Activated CD4-positive, alpha-beta memory T cell treated with anti-CD3 and anti-CD28 coated beads, Interleukin-2, amount 10 ng/mL, durations not matched to agents 7 days and 5 days (primary cell): ENCODE data around the gene RMI2. TPM values are rescaled to one million over a fixed set of nuclear protein-coding genes. Genes with fewer than 3 reads are reported as not detected.

ENCODE experiments used
- CTCF ChIA-PET: fragments of 350-600 bp; sonication (Branson Sonifier 250); formaldehyde crosslinking; loops from one replicate; lab custom pipeline; 2021; ENCODE audit warnings: antibody characterized with exemption, inconsistent platforms; lab: Charles Lee
- POLR2A ChIA-PET: fragments of 350-600 bp; sonication (Branson Sonifier 250); formaldehyde crosslinking; loops from one replicate; lab custom pipeline; 2021; ENCODE audit warnings: antibody characterized with exemption; lab: Charles Lee
- DNase-seq: peaks from one replicate; pipeline ENCODE4 v3.0.0-alpha.2; 2020
- H3K27ac Mint-ChIP-seq: one replicate; pipeline ENCODE4 v1.8.0; 2021; ENCODE audit warnings: mild to moderate bottlenecking, mixed read lengths
- H3K27me3 Mint-ChIP-seq: one replicate; pipeline ENCODE4 v1.8.0; 2021; ENCODE audit warnings: mixed read lengths
- H3K36me3 Mint-ChIP-seq: one replicate; pipeline ENCODE4 v1.8.0; 2021; ENCODE audit warnings: low read depth, mixed read lengths
- H3K4me1 Mint-ChIP-seq: one replicate; pipeline ENCODE4 v1.8.0; 2021; ENCODE audit warnings: mixed read lengths
- H3K4me3 Mint-ChIP-seq: one replicate; pipeline ENCODE4 v1.8.0; 2021; ENCODE audit warnings: mild to moderate bottlenecking, mixed read lengths
- H3K9me3 Mint-ChIP-seq: one replicate; pipeline ENCODE4 v1.8.0; 2021; ENCODE audit warnings: mixed read lengths
- total RNA-seq, 2 experiments: library from RNA; stranded (reverse); gene quantifications; one replicate each; pipeline ENCODE4 v1.2.3, GENCODE V29; 2021

The RMI2 gene
- total RNA-seq, 2 experiments from 2014 or later = 45.9 to 46.6 TPM

DNA sequence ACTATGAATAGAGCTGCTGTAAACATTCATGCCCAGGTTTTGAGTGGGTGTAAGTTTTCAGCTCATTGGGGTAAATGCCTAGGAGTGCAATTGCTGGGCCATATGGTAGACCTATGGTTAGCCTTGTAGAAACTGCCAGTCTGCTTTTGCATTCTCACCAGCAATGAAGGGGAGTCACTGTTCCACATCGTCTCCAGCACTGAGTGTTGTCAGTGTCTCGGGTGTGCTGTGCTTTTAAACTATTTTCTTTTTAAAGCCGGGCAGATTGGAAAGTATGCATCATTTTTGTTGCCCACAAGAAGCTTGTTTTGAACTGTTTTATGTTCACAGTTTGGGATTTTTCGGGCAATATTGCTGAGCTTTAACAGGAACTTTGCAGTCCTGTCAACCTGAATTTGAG, 7.9 kb downstream of the RMI2 start:
- Mint-ChIP-seq H3K27ac (no peak overlapping the region), H3K4me1 (peaks cover 66% of the 10 kb centered on the region), H3K36me3 (peaks cover 37% of the 10 kb centered on the region), H3K4me3 (no peak overlapping the region), H3K9me3 (no peaks in the 10 kb centered on the region), H3K27me3 (peaks cover 32% of the 10 kb centered on the region)
- CTCF ChIA-PET = interaction anchor here (1.0 to 2.7 kb wide), 6 partner anchors 16 to 388 kb away, joined by 3 to 15 read pairs (median 4); no protein-coding TSS in a partner anchor
- DNase-seq = no peak
- POLR2A ChIA-PET = interaction anchor here (0.7 to 8.4 kb wide), 7 partner anchors 7 to 101 kb away, joined by 3 to 169 read pairs (median 5); partner anchors contain the start of genes RMI2 and SOCS1

DNA sequence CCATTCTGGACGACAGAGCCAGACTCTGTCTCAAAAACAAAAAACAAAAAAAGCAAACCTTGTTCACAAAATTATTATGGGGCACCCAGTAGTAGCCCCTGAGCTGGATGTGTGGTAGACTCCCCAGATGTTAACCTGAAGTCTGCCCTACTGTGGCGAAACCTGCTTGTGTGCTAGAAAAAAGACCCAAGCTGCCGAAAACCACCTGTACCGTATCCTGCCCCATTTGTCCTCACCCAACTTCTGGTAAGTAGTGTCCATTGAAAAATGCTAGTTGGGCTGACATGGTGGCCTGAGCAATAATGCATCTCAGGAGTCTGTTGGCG, 9.1 kb downstream of the RMI2 start:
- no peak for DNase-seq
- H3K36me3 Mint-ChIP-seq = peaks cover 37% of the 10 kb centered on the region
- H3K9me3 Mint-ChIP-seq = no peaks in the 10 kb centered on the region
- CTCF ChIA-PET = interaction anchor here (0.9 to 2.7 kb wide), 15 partner anchors 11 to 397 kb away, joined by 3 to 27 read pairs (median 4); partner anchors contain the start of gene SOCS1
- peaks cover 40% of the 10 kb centered on the region for H3K27me3 Mint-ChIP-seq
- peak overlapping the region; percentile 83 for H3K27ac Mint-ChIP-seq
- peaks cover 57% of the 10 kb centered on the region for H3K4me1 Mint-ChIP-seq
- POLR2A ChIA-PET = interaction anchor here (0.7 to 8.4 kb wide), 22 partner anchors 8 to 396 kb away, joined by 3 to 169 read pairs (median 6); partner anchors contain the start of genes RMI2, SOCS1 and TXNDC11
- peak overlapping the region; percentile 9 for H3K4me3 Mint-ChIP-seq

DNA sequence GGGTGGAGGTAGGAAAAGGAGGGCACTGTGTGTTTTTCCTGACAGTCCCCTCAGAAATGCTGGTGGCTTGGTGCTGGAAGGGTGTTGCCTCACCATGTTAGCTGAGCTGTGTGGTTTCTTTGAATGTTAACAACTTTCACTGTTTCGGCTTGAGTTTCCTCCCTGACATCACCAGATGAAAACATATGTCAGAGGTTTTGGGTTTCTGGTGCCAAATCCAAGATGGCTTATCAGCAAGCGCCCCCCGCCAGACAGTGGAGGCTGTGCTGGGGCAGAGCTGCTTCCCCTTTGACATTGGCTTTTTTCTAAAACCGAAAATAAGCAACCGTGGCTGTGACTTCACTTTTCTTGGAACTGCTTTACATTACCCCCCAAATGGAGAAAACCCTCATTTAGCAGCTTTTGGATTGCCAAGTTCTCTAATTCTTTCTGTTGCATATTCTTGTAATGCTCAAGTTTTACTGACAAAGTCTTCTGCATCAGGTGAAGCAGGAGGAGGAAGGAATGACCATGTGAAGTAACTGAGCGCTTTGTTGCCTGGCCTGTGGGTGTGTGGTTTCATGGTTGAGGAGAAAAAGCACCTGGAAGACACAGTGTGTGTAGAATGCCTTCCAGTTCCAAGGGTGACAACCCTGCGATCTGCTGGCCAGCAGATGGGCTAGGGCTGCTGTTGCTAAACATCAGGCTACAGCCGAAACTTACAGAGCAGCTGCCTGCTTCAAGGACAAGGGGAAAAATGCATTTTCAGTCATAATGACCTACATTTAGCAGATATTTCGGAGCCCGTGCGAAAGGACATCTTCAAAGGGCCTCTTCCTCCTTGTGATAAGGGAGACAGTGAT, 9.7 kb downstream of the RMI2 start:
- Mint-ChIP-seq H3K27ac (peak overlapping the region; percentile 83), H3K36me3 (peaks cover 31% of the 10 kb centered on the region), H3K4me1 (peaks cover 51% of the 10 kb centered on the region), H3K27me3 (peaks cover 45% of the 10 kb centered on the region), H3K9me3 (no peaks in the 10 kb centered on the region), H3K4me3 (peak overlapping the region; percentile 9)
- ChIA-PET POLR2A (interaction anchor here (0.6 to 8.4 kb wide), 25 partner anchors 8 to 418 kb away, joined by 3 to 169 read pairs (median 6); partner anchors contain the start of genes RMI2, SOCS1 and TXNDC11), CTCF (interaction anchor here (0.9 to 2.7 kb wide), 15 partner anchors 11 to 397 kb away, joined by 3 to 27 read pairs (median 4); partner anchors contain the start of gene SOCS1)
- DNase-seq = peak; percentile 85

DNA sequence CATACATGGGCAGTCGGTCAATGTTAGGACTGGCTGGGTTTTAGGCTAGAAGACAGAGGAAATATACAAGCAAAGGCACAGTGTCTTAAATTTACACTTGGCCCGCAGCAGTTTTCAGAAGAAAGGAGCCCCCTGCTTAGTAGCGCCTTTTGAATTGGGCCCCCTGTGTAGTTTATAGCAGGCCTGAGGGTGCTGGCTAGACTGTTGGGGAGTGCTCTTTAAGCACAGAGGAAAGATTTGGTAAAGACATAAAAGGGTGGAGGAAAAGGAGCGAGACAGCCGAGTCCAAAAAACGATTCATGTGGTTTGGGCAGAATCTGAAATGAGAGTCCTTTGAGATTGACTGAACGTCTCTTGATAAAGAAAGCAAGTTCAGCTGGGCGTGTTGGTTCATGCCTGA, 10.6 kb downstream of the RMI2 start:
- DNase-seq = no peak
- POLR2A ChIA-PET = interaction anchor here (0.7 to 8.4 kb wide), 11 partner anchors 9 to 398 kb away, joined by 3 to 169 read pairs (median 6); partner anchors contain the start of gene SOCS1
- Mint-ChIP-seq H3K36me3 (peaks cover 26% of the 10 kb centered on the region), H3K4me3 (no peak overlapping the region), H3K27ac (peak overlapping the region; percentile 83), H3K4me1 (peaks cover 52% of the 10 kb centered on the region), H3K9me3 (no peaks in the 10 kb centered on the region), H3K27me3 (peaks cover 55% of the 10 kb centered on the region)
- CTCF ChIA-PET = interaction anchor here (0.7 to 3.4 kb wide), 22 partner anchors 10 to 395 kb away, joined by 3 to 44 read pairs (median 4); partner anchors contain the start of genes RMI2 and SOCS1

DNA sequence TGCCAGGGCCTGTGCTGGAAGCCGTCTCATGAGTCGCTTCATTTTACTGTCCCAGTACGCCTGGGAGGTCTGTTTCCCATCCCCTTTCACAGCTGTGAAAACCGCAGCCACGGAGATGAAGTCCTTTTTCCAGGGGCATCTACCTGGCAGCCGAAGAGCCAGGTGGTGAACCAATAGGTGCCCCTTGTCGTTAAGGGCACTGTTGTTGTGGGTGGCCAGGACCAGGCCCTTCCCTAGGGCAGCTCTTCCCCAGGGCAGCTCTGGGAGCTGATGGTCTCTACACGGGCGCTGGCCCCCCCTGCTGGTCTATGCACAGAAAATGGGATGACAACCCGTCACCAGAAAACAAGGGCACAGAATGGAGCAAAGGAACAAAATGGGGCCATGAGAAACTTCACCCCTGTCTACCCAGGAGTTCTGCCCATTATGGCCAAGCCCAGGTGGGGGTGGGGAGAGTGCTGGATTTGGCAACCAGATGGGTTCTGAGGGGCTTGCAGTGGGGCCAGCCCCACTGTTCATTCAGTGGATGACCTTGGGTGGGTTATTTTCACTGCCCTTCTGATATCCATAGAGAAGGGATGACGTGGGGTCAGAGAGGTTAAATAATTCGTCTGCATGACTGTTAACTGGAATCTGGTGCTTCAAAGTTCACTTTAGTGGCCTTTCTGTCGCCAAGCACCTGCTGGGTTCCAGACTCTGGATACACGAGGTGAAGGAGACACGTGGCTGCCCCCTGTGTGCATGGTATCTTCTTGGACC, 11.5 kb downstream of the RMI2 start:
- H3K4me1 Mint-ChIP-seq = peaks cover 60% of the 10 kb centered on the region
- POLR2A ChIA-PET = interaction anchor here (0.7 to 8.4 kb wide), 8 partner anchors 10 to 392 kb away, joined by 3 to 169 read pairs (median 4); partner anchors contain the start of gene SOCS1
- CTCF ChIA-PET = interaction anchor here (0.7 to 3.4 kb wide), 26 partner anchors 9 to 410 kb away, joined by 3 to 44 read pairs (median 4); partner anchors contain the start of genes RMI2 and SOCS1

DNA sequence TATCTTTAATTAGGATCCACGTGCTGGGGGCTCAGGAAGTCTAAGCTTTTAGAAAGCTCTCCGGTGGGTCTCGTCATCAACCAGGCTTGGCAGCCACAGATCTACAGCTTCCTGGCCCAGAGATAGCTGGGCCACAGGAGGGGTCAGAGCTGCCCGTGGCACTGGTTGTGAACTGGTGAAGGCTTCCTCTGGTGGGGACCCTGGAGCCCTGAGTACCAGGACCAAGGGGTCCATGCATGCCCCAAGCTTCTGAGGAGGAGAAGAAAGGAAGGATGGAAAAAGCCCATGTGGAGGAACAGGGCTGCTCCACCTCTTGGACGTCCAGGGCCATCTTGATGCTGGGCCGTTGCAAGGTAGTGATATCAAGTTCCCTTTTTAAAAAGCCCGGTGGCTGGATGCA, 13.3 kb downstream of the RMI2 start:
- no peak overlapping the region for H3K4me3 Mint-ChIP-seq
- ChIA-PET CTCF (interaction anchor here (0.9 to 3.4 kb wide), 7 partner anchors 12 to 387 kb away, joined by 3 to 44 read pairs (median 3); partner anchors contain the start of gene SOCS1), POLR2A (interaction anchor here (1.5 to 8.4 kb wide), 3 partner anchors 20 to 395 kb away, joined by 4 to 169 read pairs (median 5); partner anchors contain the start of gene SOCS1)
- no peak for DNase-seq
- H3K27me3 Mint-ChIP-seq = peaks cover 55% of the 10 kb centered on the region
- H3K4me1 Mint-ChIP-seq = peaks cover 70% of the 10 kb centered on the region
- H3K9me3 Mint-ChIP-seq = no peaks in the 10 kb centered on the region
- peaks cover 5% of the 10 kb centered on the region for H3K36me3 Mint-ChIP-seq
- H3K27ac Mint-ChIP-seq = no peak overlapping the region

More for the DNA sequence above, 11.5 kb downstream of the RMI2 start:
- DNase-seq = peak; percentile 63
- no peak overlapping the region for H3K4me3 Mint-ChIP-seq
- no peaks in the 10 kb centered on the region for H3K9me3 Mint-ChIP-seq
- H3K36me3 Mint-ChIP-seq = peaks cover 19% of the 10 kb centered on the region
- H3K27me3 Mint-ChIP-seq = peaks cover 56% of the 10 kb centered on the region
- no peak overlapping the region for H3K27ac Mint-ChIP-seq

DNA sequence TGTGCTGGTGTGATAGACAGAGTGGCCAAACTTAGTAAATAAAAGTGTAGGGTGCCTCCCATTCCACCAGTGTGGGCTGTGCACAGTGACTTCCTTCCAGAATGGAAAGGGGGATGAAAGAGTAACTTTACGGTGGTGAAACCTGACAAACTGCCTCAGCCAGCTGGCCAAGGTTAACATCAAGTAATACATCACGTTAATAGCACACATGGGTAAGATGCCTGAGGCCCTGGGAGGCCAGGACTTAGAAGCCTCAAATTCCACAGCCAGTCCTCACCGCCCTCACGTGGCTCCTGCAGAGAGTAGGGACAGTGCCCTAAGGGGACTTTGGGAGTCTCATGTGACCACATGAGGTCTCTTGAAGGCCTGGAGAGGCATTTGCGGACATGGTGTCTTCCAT, 14.1 kb downstream of the RMI2 start:
- POLR2A ChIA-PET = interaction anchor here (0.9 to 8.4 kb wide), 5 partner anchors 19 to 395 kb away, joined by 3 to 169 read pairs (median 4); partner anchors contain the start of gene SOCS1
- no peaks in the 10 kb centered on the region for H3K36me3 Mint-ChIP-seq
- CTCF ChIA-PET = interaction anchor here (1.2 to 1.8 kb wide), 2 partner anchors 12 to 37 kb away, joined by 3 to 7 read pairs; no protein-coding TSS in a partner anchor
- peaks cover 63% of the 10 kb centered on the region for H3K4me1 Mint-ChIP-seq
- H3K9me3 Mint-ChIP-seq = no peaks in the 10 kb centered on the region
- no peak overlapping the region for H3K4me3 Mint-ChIP-seq
- no peak for DNase-seq
- peaks cover 53% of the 10 kb centered on the region for H3K27me3 Mint-ChIP-seq
- H3K27ac Mint-ChIP-seq = no peak overlapping the region

DNA sequence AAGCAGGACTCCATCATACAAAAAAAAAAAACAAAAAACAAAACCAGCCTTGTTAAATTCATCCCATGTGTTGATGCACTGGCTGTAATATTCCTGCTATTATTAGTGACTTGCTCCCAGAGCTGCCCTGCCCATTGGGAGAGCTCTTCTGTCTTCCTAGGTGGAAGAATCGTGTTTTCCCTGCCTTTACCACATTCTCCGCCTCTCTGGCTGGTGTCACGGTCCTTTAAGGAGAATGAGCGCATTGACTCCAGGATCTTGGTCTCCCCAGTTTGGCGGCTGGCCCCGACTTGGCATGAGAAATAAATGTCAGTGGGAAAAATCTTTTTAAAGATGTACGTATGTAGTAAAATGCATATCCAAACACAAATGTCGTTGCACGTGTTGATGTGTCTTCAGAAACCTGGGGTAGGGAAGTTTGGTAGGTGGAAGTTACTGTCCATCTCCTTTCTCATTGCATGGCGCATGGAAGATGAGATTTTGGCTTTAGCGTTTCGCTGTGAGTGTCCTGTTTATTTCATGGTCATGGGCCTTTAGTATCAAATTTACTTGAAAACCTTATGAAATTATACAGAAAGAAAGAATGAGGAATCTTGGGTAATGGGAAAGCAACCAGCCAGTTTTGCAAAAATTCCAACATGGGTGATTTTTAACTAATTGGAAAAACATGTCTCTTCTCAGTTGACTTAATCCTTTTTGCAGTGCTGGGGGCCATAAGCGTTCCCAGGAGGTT, 15.5 kb downstream of the RMI2 start:
- CTCF ChIA-PET = interaction anchor here (1.0 kb wide), 1 partner anchor 103 kb away, joined by 6 read pairs; no protein-coding TSS in a partner anchor

DNA sequence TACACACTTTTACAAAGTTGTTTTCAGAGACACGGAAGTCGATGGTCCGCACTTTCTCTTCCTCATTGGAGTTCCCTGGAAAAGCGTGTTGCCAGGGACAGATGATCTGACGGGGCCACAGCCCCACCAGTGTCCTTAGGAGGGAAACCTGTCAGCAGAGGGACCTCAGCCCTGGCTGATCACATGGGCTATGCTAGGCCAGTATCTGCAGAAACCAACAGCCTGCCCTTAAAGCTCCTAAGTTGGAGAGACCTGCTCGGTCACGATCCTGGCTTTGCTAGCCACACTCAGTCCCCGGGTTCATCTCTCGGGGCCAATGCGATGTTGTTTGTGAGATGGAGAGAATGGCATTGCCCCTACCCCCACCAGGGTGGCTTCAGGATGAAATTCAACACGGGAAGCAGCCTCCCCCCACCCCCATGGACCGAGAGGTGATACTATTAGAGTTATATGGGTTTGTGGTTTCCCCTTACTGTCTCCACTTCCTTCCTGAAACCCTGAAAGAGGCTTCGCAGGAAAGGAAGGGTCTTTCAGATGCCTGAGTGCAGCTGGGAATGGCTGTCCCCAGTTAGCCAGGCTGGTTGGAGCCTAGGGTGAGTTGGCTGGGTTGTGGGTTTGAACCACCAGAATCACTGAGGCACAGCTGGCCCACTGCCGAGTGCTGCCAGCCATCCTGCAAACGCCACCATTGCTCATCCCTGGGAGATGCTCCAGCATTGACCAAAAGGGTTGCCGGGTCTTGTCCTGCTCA, 16.6 kb downstream of the RMI2 start:
- H3K4me1 Mint-ChIP-seq = peaks cover 43% of the 10 kb centered on the region
- H3K36me3 Mint-ChIP-seq = no peaks in the 10 kb centered on the region
- H3K27me3 Mint-ChIP-seq = peaks cover 54% of the 10 kb centered on the region
- peak overlapping the region; percentile 46 for H3K4me3 Mint-ChIP-seq
- ChIA-PET POLR2A (interaction anchor here (0.9 to 2.6 kb wide), 4 partner anchors 107 to 398 kb away, joined by 3 to 18 read pairs (median 4); partner anchors contain the start of gene SOCS1), CTCF (interaction anchor here (0.7 to 1.4 kb wide), 2 partner anchors 35 to 114 kb away, joined by 3 read pairs; no protein-coding TSS in a partner anchor)
- peak; percentile 59 for DNase-seq
- H3K9me3 Mint-ChIP-seq = no peaks in the 10 kb centered on the region
- no peak overlapping the region for H3K27ac Mint-ChIP-seq

More for the DNA sequence above, 15.5 kb downstream of the RMI2 start:
- Mint-ChIP-seq H3K4me3 (no peak overlapping the region), H3K9me3 (no peaks in the 10 kb centered on the region), H3K4me1 (peaks cover 53% of the 10 kb centered on the region), H3K27me3 (peaks cover 57% of the 10 kb centered on the region), H3K27ac (no peak overlapping the region), H3K36me3 (no peaks in the 10 kb centered on the region)
- POLR2A ChIA-PET = interaction anchor here (1.5 to 8.4 kb wide), 3 partner anchors 50 to 397 kb away, joined by 3 to 169 read pairs (median 4); partner anchors contain the start of gene SOCS1
- no peak for DNase-seq

DNA sequence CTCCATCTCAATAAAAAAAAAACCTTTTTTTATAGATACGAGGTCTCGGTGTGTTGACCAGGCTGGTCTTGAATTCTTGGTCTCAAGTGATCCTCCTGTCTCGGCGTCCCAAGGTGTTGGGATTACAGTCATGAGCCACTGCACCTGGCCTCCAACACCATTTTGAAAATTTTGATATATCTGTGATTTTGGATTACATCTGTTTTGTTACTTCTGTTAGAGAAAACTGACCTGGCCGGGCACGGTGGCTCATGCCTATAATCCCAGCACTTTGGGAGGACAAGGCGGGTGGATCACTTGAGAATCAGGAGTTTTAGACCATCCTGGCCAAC, 18.6 kb downstream of the RMI2 start:
- Mint-ChIP-seq H3K27ac (no peak overlapping the region), H3K36me3 (no peaks in the 10 kb centered on the region), H3K4me1 (peaks cover 34% of the 10 kb centered on the region), H3K4me3 (no peak overlapping the region), H3K9me3 (no peaks in the 10 kb centered on the region), H3K27me3 (peaks cover 44% of the 10 kb centered on the region)
- ChIA-PET POLR2A (interaction anchor here (2.6 kb wide), 1 partner anchor 109 kb away, joined by 18 read pairs; the partner anchor contains the start of gene SOCS1), CTCF (no interaction called here)
- DNase-seq = no peak

DNA sequence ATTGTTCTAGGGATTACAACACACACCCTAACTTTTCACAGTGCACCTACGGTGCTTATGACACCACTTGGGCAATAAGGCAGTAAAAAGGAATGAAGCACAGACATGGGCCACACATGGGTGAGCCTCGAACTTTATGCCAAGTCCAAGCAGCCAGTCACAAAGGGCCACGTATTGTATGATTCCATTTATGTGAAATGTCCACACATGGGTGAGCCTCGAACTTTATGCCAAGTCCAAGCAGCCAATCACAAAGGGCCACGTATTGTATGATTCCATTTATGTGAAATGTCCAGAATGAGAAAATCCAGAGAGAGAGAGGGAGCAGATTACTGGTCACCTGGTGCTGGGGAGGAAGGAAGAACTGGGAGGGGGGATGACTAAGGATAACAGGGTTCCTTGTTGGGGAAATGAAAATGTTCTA, 22.2 kb downstream of the RMI2 start:
- no peaks in the 10 kb centered on the region for H3K36me3 Mint-ChIP-seq
- peaks cover 22% of the 10 kb centered on the region for H3K27me3 Mint-ChIP-seq
- peaks cover 22% of the 10 kb centered on the region for H3K4me1 Mint-ChIP-seq
- H3K9me3 Mint-ChIP-seq = no peaks in the 10 kb centered on the region
- H3K4me3 Mint-ChIP-seq = no peak overlapping the region
- H3K27ac Mint-ChIP-seq = no peak overlapping the region
- ChIA-PET POLR2A (interaction anchor here (1.0 kb wide), 1 partner anchor 111 kb away, joined by 3 read pairs; the partner anchor contains the start of gene SOCS1), CTCF (interaction anchor here (0.6 to 0.7 kb wide), 2 partner anchors 157 to 1176 kb away, joined by 3 read pairs; no protein-coding TSS in a partner anchor)
- DNase-seq = no peak
